Osteoblast (primary cell): ENCODE measurements around the gene GDF11. TPM values are rescaled to one million over a fixed set of nuclear protein-coding genes. Genes with fewer than 3 reads are reported as not detected.

ENCODE experiments used
- DNase-seq: peaks from one replicate; pipeline ENCODE4 v3.0.0; 2011; ENCODE audit warnings: low spot score, mixed read lengths; ENCODE audit not compliant: insufficient read length; ENCODE audit errors: missing footprints
- H2AFZ ChIP-seq: 2 replicates; pipeline ENCODE4 v1.6.0; 2011; ENCODE audit warnings: mild to moderate bottlenecking, low read length
- H3K27ac ChIP-seq: 2 replicates; pipeline ENCODE4 v1.5.1; 2011; ENCODE audit warnings: mild to moderate bottlenecking, low read depth, low read length, moderate library complexity
- H3K27me3 ChIP-seq: 2 replicates; pipeline ENCODE4 v1.6.0; 2012; ENCODE audit warnings: mild to moderate bottlenecking, control low read depth, inconsistent platforms, low read length, moderate library complexity; ENCODE audit not compliant: insufficient read depth
- H3K36me3 ChIP-seq: 2 replicates; pipeline ENCODE4 v1.5.1; 2011; ENCODE audit warnings: mild to moderate bottlenecking, low read length, control low read depth, moderate library complexity; ENCODE audit not compliant: insufficient read depth
- H3K4me1 ChIP-seq: 2 replicates; pipeline ENCODE4 v1.5.1; 2011; ENCODE audit warnings: mild to moderate bottlenecking, low read length, control low read depth, moderate library complexity; ENCODE audit not compliant: insufficient read depth
- H3K4me2 ChIP-seq: 2 replicates; pipeline ENCODE4 v1.6.0; 2011; ENCODE audit warnings: mild to moderate bottlenecking, low read length; ENCODE audit not compliant: insufficient read depth
- H3K4me3 ChIP-seq: fragments of 200-600 bp; sonication (generic); 3 replicates; pipeline ENCODE4 v1.5.1; 2012; ENCODE audit warnings: mild to moderate bottlenecking, low read length, inconsistent platforms; ENCODE audit not compliant: insufficient read depth
- H3K79me2 ChIP-seq: 2 replicates; pipeline ENCODE4 v1.6.0; 2012; ENCODE audit warnings: mild to moderate bottlenecking, low read length, control low read depth, inconsistent platforms; ENCODE audit not compliant: insufficient read depth
- H3K9me3 ChIP-seq: 2 replicates; pipeline ENCODE4 v1.5.1; 2011; ENCODE audit warnings: low read depth, low read length, control low read depth
- H4K20me1 ChIP-seq: 2 replicates; pipeline ENCODE4 v1.6.0; 2012; ENCODE audit warnings: mild to moderate bottlenecking, low read length, control low read depth; ENCODE audit not compliant: insufficient read depth
- CTCF ChIP-seq: IDR thresholded peaks from 2 replicates; pipeline ENCODE4 v1.5.1; 2011; ENCODE audit warnings: mild to moderate bottlenecking, low read depth, low read length, moderate library complexity; ENCODE audit errors: extremely low read depth
- total RNA-seq: library from RNA; depleted of rRNA; stranded (reverse); fragments of >200 nt; gene quantifications from 2 replicates; pipeline ENCODE4 v1.2.3, GENCODE V29; 2012

The GDF11 gene
- total RNA-seq, 1 donor: 4.3 TPM

GRCh38 chr12:55716582-55716957, 26.4 kb upstream of the GDF11 start:
- Histone ChIP-seq H3K27me3 (no peaks in the 10 kb centered on the region), H3K4me2 (peak overlapping the region; percentile 83), H4K20me1 (peaks cover 4% of the 10 kb centered on the region), H3K79me2 (peaks cover 6% of the 10 kb centered on the region), H3K9me3 (no peaks in the 10 kb centered on the region), H3K36me3 (no peaks in the 10 kb centered on the region), H3K4me1 (peaks cover 78% of the 10 kb centered on the region), H3K4me3 (peak overlapping the region; percentile 71), H2AFZ (peak overlapping the region; percentile 58), H3K27ac (peak overlapping the region; percentile 82)
- no peak for TF ChIP-seq CTCF
- peak; percentile 13 for DNase-seq

GRCh38 chr12:55717011-55718007, 25.6 kb upstream of the GDF11 start:
- Histone ChIP-seq H3K4me3 (peak overlapping the region; percentile 71), H3K36me3 (no peaks in the 10 kb centered on the region), H3K27me3 (no peaks in the 10 kb centered on the region), H3K4me2 (peak overlapping the region; percentile 83), H3K4me1 (peaks cover 75% of the 10 kb centered on the region), H3K9me3 (no peaks in the 10 kb centered on the region), H3K27ac (peak overlapping the region; percentile 82), H2AFZ (no peak overlapping the region), H4K20me1 (peaks cover 8% of the 10 kb centered on the region), H3K79me2 (peaks cover 6% of the 10 kb centered on the region)
- DNase-seq: peak; percentile 56
- no peak for TF ChIP-seq CTCF

- H2AFZ ChIP-seq: no peak overlapping the region
- peak overlapping the region; percentile 83 for H3K4me2 ChIP-seq
- H3K27ac ChIP-seq: peak overlapping the region; percentile 82
- TF ChIP-seq CTCF: no peak
- H3K9me3 ChIP-seq: no peaks in the 10 kb centered on the region
- peaks cover 2% of the 10 kb centered on the region for H3K36me3 ChIP-seq
- H3K27me3 ChIP-seq: no peaks in the 10 kb centered on the region
- peak; percentile 78 for DNase-seq
- H3K79me2 ChIP-seq: peaks cover 6% of the 10 kb centered on the region
- peak overlapping the region; percentile 71 for H3K4me3 ChIP-seq
- peaks cover 8% of the 10 kb centered on the region for H4K20me1 ChIP-seq
- peaks cover 68% of the 10 kb centered on the region for H3K4me1 ChIP-seq
Observed at GRCh38 chr12:55718015-55718414, 24.9 kb upstream of the GDF11 start.

DNA sequence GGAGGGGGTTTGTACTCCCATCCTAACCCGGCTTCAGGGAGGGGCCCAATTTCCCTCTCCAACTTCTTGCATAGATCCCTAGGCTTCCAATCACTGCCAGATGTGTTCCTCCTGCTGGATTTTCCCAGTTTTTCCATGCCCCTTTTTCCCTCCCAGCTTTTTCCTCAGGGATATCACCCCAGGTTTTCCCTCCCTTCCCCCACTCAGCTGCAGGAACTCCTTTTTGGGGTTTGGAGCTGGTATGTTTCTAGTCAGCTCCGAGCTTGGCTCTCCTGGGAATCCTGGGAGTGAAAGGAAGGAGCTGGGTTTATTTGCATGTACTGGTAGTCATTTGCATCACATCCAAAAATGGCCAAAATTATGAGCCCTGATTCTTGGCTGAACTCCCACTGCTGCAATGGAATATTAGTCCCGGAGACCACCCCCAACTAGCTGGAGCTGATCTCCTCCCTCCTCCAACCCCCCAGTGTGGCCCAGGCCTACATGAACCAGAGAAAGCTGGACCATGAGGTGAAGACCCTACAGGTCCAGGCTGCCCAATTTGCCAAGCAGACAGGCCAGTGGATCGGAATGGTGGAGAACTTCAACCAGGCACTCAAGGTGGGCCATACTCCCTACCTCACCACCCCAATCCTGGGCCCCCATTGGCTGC, 24.2 kb upstream of the GDF11 start:
- Histone ChIP-seq H3K79me2 (peaks cover 6% of the 10 kb centered on the region), H3K4me1 (peaks cover 67% of the 10 kb centered on the region), H3K4me3 (peak overlapping the region; percentile 71), H3K27me3 (no peaks in the 10 kb centered on the region), H3K36me3 (peaks cover 9% of the 10 kb centered on the region), H2AFZ (no peak overlapping the region), H4K20me1 (peaks cover 13% of the 10 kb centered on the region), H3K27ac (peak overlapping the region; percentile 82), H3K9me3 (no peaks in the 10 kb centered on the region), H3K4me2 (peak overlapping the region; percentile 83)
- peak; percentile 49 for DNase-seq
- TF ChIP-seq CTCF: no peak
